CD14-positive monocyte (primary cell): ENCODE results near the gene GALNT10. TPM values are rescaled to one million over a fixed set of nuclear protein-coding genes. Genes with fewer than 3 reads are reported as not detected.

ENCODE experiments used
- DNase-seq, 3 donors: peaks; one replicate each; pipeline ENCODE4 v3.0.0-alpha.2; 2011 to 2022
- H2AFZ ChIP-seq: 2 replicates; pipeline ENCODE4 v1.6.0; 2012; ENCODE audit warnings: mild to moderate bottlenecking, low read depth, low read length, inconsistent platforms; ENCODE audit not compliant: insufficient read depth, poor library complexity, severe bottlenecking
- H3K27ac ChIP-seq, 2 donors: 1 replicate in 1 of 2; 2 replicates in 1 of 2; pipeline ENCODE4 v1.5.1; 2012 to 2013; ENCODE audit warnings: low read length in 2 of 2, control low read depth in 1 of 2, inconsistent platforms in 1 of 2, low read depth in 1 of 2, mild to moderate bottlenecking in 1 of 2
- H3K27me3 ChIP-seq, 2 donors: one replicate each; pipeline versions ENCODE4 v1.6.0 to v1.6.1; 2011 to 2013; ENCODE audit warnings: low read length in 2 of 2; ENCODE audit not compliant: control insufficient read depth in 2 of 2, insufficient read depth in 2 of 2
- H3K36me3 ChIP-seq, 2 donors: replicated peaks in 1 of 2; 1 replicate in 1 of 2; 2 replicates in 1 of 2; pipeline versions ENCODE4 v1.5.1 to v1.6.1; 2012 to 2013; ENCODE audit warnings: low read length in 2 of 2, control low read depth in 1 of 2, inconsistent platforms in 1 of 2, mild to moderate bottlenecking in 1 of 2; ENCODE audit not compliant: insufficient read depth in 2 of 2, control insufficient read depth in 1 of 2
- H3K4me1 ChIP-seq, 2 donors: 1 replicate in 1 of 2; 2 replicates in 1 of 2; pipeline versions ENCODE4 v1.5.1 to v1.6.1; 2012 to 2013; ENCODE audit warnings: low read length in 2 of 2, control low read depth in 1 of 2, inconsistent platforms in 1 of 2, mild to moderate bottlenecking in 1 of 2, moderate library complexity in 1 of 2; ENCODE audit not compliant: insufficient read depth in 2 of 2, control insufficient read depth in 1 of 2
- H3K4me2 ChIP-seq: replicated peaks from 2 replicates; pipeline ENCODE3; 2012; ENCODE audit warnings: low read length, moderate library complexity, mild to moderate bottlenecking; ENCODE audit not compliant: poor library complexity, severe bottlenecking; ENCODE audit errors: extremely low read depth
- H3K4me3 ChIP-seq, 3 experiments: fragments of 200-600 bp in 1 of 3; sonication (generic) in 1 of 3; replicated peaks in 1 of 3; 1 replicate in 2 of 3; 2 replicates in 1 of 3; pipeline ENCODE4 v1.5.1; 2011 to 2013; ENCODE audit warnings: low read length in 3 of 3, mild to moderate bottlenecking in 3 of 3, control low read depth in 2 of 3, low read depth in 2 of 3, inconsistent platforms in 1 of 3, moderate library complexity in 1 of 3
- H3K79me2 ChIP-seq: 2 replicates; pipeline ENCODE4 v1.6.0; 2012; ENCODE audit warnings: mild to moderate bottlenecking, control low read depth, inconsistent platforms, low read length, moderate library complexity; ENCODE audit not compliant: insufficient read depth
- H3K9ac ChIP-seq: 2 replicates; pipeline ENCODE4 v1.6.0; 2017; ENCODE audit warnings: low read length, mild to moderate bottlenecking; ENCODE audit not compliant: insufficient read depth, poor library complexity, severe bottlenecking
- H3K9me3 ChIP-seq, 2 donors: replicated peaks in 1 of 2; 1 replicate in 1 of 2; 2 replicates in 1 of 2; pipeline versions ENCODE4 v1.5.1 to v1.6.1; 2012 to 2013; ENCODE audit warnings: low read length in 2 of 2, control low read depth in 1 of 2; ENCODE audit not compliant: control insufficient read depth in 1 of 2, insufficient read depth in 1 of 2
- H4K20me1 ChIP-seq: 2 replicates; pipeline ENCODE4 v1.6.0; 2012; ENCODE audit warnings: mild to moderate bottlenecking, low read length, control low read depth, moderate library complexity; ENCODE audit not compliant: insufficient read depth
- H3K27ac Mint-ChIP-seq, 7 donors: one replicate each; pipeline ENCODE4 v1.8.0; 2020; ENCODE audit warnings: mild to moderate bottlenecking in 7 of 7, mixed read lengths in 7 of 7, moderate library complexity in 6 of 7, inconsistent platforms in 2 of 7
- H3K27me3 Mint-ChIP-seq, 3 donors: one replicate each; pipeline ENCODE4 v1.8.0; 2021 to 2022; ENCODE audit warnings: low read depth in 3 of 3, mild to moderate bottlenecking in 3 of 3, mixed read lengths in 3 of 3, moderate library complexity in 3 of 3, inconsistent platforms in 1 of 3
- H3K36me3 Mint-ChIP-seq, 2 donors: one replicate each; pipeline ENCODE4 v1.8.0; 2020; ENCODE audit warnings: mixed read lengths in 2 of 2, inconsistent platforms in 1 of 2, mild to moderate bottlenecking in 1 of 2
- H3K4me1 Mint-ChIP-seq: one replicate; pipeline ENCODE4 v1.8.0; 2020; ENCODE audit warnings: mild to moderate bottlenecking, mixed read lengths
- H3K4me3 Mint-ChIP-seq, 2 donors: one replicate each; pipeline ENCODE4 v1.8.0; 2020; ENCODE audit warnings: mild to moderate bottlenecking in 2 of 2, mixed read lengths in 2 of 2, moderate library complexity in 1 of 2
- H3K9me3 Mint-ChIP-seq, 7 donors: one replicate each; pipeline ENCODE4 v1.8.0; 2020 to 2022; ENCODE audit warnings: mixed read lengths in 7 of 7, mild to moderate bottlenecking in 6 of 7, moderate library complexity in 6 of 7, inconsistent platforms in 2 of 7
- CTCF ChIP-seq: fragments of 200-600 bp; IDR thresholded peaks from one replicate; pipeline ENCODE4 v1.8.0; 2022; ENCODE audit warnings: antibody characterized with exemption, mild to moderate bottlenecking
- WGBS: methylation state at CpG from one replicate; pipeline ENCODE4 v1.1.5; 2013; ENCODE audit warnings: missing lambda C conversion rate; ENCODE audit not compliant: insufficient coverage; 5-methylcytosine and 5-hydroxymethylcytosine counted together
- intact Hi-C, 2 donors: fragments of 100-400 bp; cut with micrococcal nuclease; formaldehyde crosslinking; loops; one replicate each; pipeline versions ENCODE4 v1.15.0 to v1.15.1; 2023
- polyA plus RNA-seq, 3 donors: library from polyadenylated mRNA; depleted of rRNA in 1 of 3; unstranded in 2 of 3; stranded (reverse) in 1 of 3; fragments of 300-500 nt in 2 of 3; fragments of >200 nt in 1 of 3; fragmentation: Illumina TruSeq in 2 of 3; gene quantifications; 1 replicate in 2 of 3; 2 replicates in 1 of 3; pipeline ENCODE4 v1.2.3, GENCODE V29; 2012 to 2021

GALNT10 gene
- polyA plus RNA-seq, 3 donors = 6.2 to 11.6 (median 7.3) TPM

GRCh38 chr5:154356958-154357357 is 166.4 kb downstream of the GALNT10 start:
- intact Hi-C loops = no loop called here
- no peaks in the 10 kb centered on the region for H3K36me3 ChIP-seq
- H3K4me1 ChIP-seq = no peaks in the 10 kb centered on the region
- DNase-seq = no peak
- Mint-ChIP-seq H3K9me3 (no peaks in the 10 kb centered on the region), H3K36me3 (peaks cover 6 to 10% of the 10 kb centered on the region in 2 donors), H3K27ac (no peak overlapping the region), H3K4me3 (no peak overlapping the region), H3K4me1 (peaks cover 3% of the 10 kb centered on the region), H3K27me3 (peaks cover 0 to 1% (median 0%) of the 10 kb centered on the region in 3 donors)
- no peak overlapping the region for H3K27ac ChIP-seq
- no peaks in the 10 kb centered on the region for H3K9me3 ChIP-seq
- no peaks in the 10 kb centered on the region for H4K20me1 ChIP-seq
- H3K4me3 ChIP-seq = no peak overlapping the region
- H3K27me3 ChIP-seq = no peaks in the 10 kb centered on the region
- H2AFZ ChIP-seq = no peak overlapping the region
- 100% methylated on average over 1 of the region's 3 CpGs for WGBS
- TF ChIP-seq CTCF = no peak
- H3K9ac ChIP-seq = no peak overlapping the region
- H3K4me2 ChIP-seq = no peak overlapping the region
- no peaks in the 10 kb centered on the region for H3K79me2 ChIP-seq

GRCh38 chr5:154358516-154359220 is 168.1 kb downstream of the GALNT10 start:
- Histone ChIP-seq H3K4me2 (no peak overlapping the region), H2AFZ (no peak overlapping the region)
- H3K27ac Mint-ChIP-seq = no peak overlapping the region

More at GRCh38 chr5:154358516-154359220, 168.1 kb downstream of the GALNT10 start:
- 92% methylated on average over 5 of the region's 11 CpGs for WGBS
- Mint-ChIP-seq H3K27me3 (peaks cover 0 to 1% (median 0%) of the 10 kb centered on the region in 3 donors), H3K4me3 (no peak overlapping the region), H3K4me1 (peaks cover 3% of the 10 kb centered on the region), H3K9me3 (no peaks in the 10 kb centered on the region), H3K36me3 (peaks cover 4 to 6% of the 10 kb centered on the region in 2 donors)
- no peaks in the 10 kb centered on the region for H3K4me1 ChIP-seq
- no peak for TF ChIP-seq CTCF
- H3K27ac ChIP-seq = no peak overlapping the region
- H3K36me3 ChIP-seq = no peaks in the 10 kb centered on the region
- H3K79me2 ChIP-seq = no peaks in the 10 kb centered on the region
- H3K9ac ChIP-seq = no peak overlapping the region
- no peaks in the 10 kb centered on the region for H3K9me3 ChIP-seq
- intact Hi-C loops = no loop called here
- no peak for DNase-seq
- no peaks in the 10 kb centered on the region for H3K27me3 ChIP-seq
- no peaks in the 10 kb centered on the region for H4K20me1 ChIP-seq
- H3K4me3 ChIP-seq = no peak overlapping the region
